ENCODE measurements around the gene TAP1. TPM values are rescaled to one million over a fixed set of nuclear protein-coding genes. Genes with fewer than 3 reads are reported as not detected.

TAP1 gene
- polyA plus RNA-seq (2011; rRNA removed) (58.4 and 80.4 TPM in 2 replicates), polyA minus RNA-seq (2011; rRNA and poly(A)+ RNA removed) (34.9 and 58.0 TPM in 2 replicates)

- CTCF ChIA-PET = interaction anchor here (0.8 to 5.8 kb wide), 14 partner anchors 9 to 130 kb away, joined by 3 to 102 read pairs (median 4); partner anchors contain the start of gene TAP2
- H3K4me3 ChIP-seq (ENCODE audit: low read depth, low read length) = peak within 1 kb of the TSS; percentile 65
- peak; percentile 72 for TF ChIP-seq CTCF (IDR thresholded peaks at IDR 0.05; ENCODE audit: insufficient read depth, low read depth, low read length)
- POLR2A ChIA-PET = interaction anchor here (0.6 to 1.4 kb wide), 3 partner anchors 9 to 122 kb away, joined by 3 to 8 read pairs (median 4); no protein-coding TSS in a partner anchor
- H3K36me3 ChIP-seq (ENCODE audit: control insufficient read depth, insufficient read depth, low read length) = peaks cover 13% of the 10 kb centered on the region
- no peaks in the 10 kb centered on the region for H3K27me3 ChIP-seq (ENCODE audit: control insufficient read depth, insufficient read depth, low read length)
- peak; percentile 61 for DNase-seq (ENCODE audit: low read depth)
These were observed at the start of gene TAP1, which contains the start of gene PSMB9 for GRCh38 chr6:32853541-32854375. TSS of gene TAP1 (minus strand) at chr6:32853704. CDS start at chr6:32853636, 68 bp downstream. TSS of gene PSMB9 (plus strand) at chr6:32854192. CDS start at chr6:32854230, 38 bp downstream.

GRCh38 chr6:32895006-32895345, 41.5 kb upstream of the TAP1 start:
- no peaks in the 10 kb centered on the region for H3K27me3 ChIP-seq (ENCODE audit: control insufficient read depth, insufficient read depth, low read length)
- ChIA-PET CTCF (interaction anchor here (1.0 to 6.2 kb wide), 8 partner anchors 9 to 354 kb away, joined by 3 to 46 read pairs (median 9); partner anchors contain the start of genes HLA-DMA and TAP2), POLR2A (interaction anchor here (1.0 to 1.9 kb wide), 2 partner anchors 77 to 90 kb away, joined by 3 to 21 read pairs; no protein-coding TSS in a partner anchor)
- peak overlapping the region; percentile 82 for H3K4me3 ChIP-seq (ENCODE audit: low read depth, low read length)
- H3K36me3 ChIP-seq (ENCODE audit: control insufficient read depth, insufficient read depth, low read length) = no peaks in the 10 kb centered on the region
- no peak for TF ChIP-seq CTCF (IDR thresholded peaks at IDR 0.05; ENCODE audit: insufficient read depth, low read depth, low read length)
- no peak for DNase-seq (ENCODE audit: low read depth)

- ChIA-PET POLR2A (interaction anchor here (1.0 to 1.9 kb wide), 2 partner anchors 77 to 90 kb away, joined by 3 to 21 read pairs; no protein-coding TSS in a partner anchor), CTCF (interaction anchor here (0.7 to 6.2 kb wide), 13 partner anchors 8 to 355 kb away, joined by 3 to 46 read pairs (median 6); partner anchors contain the start of genes HLA-DMA and TAP2)
- peak; percentile 61 for DNase-seq (ENCODE audit: low read depth)
- H3K27me3 ChIP-seq (ENCODE audit: control insufficient read depth, insufficient read depth, low read length) = no peaks in the 10 kb centered on the region
- peak overlapping the region; percentile 82 for H3K4me3 ChIP-seq (ENCODE audit: low read depth, low read length)
- H3K36me3 ChIP-seq (ENCODE audit: control insufficient read depth, insufficient read depth, low read length) = no peaks in the 10 kb centered on the region
- no peak for TF ChIP-seq CTCF (IDR thresholded peaks at IDR 0.05; ENCODE audit: insufficient read depth, low read depth, low read length)
These were observed 40.8 kb upstream of the TAP1 start for GRCh38 chr6:32894085-32895005.

- CTCF ChIA-PET = interaction anchor here (0.9 kb wide), 1 partner anchor 42 kb away, joined by 3 read pairs; no protein-coding TSS in a partner anchor
These were observed 37.3 kb upstream of the TAP1 start for GRCh38 chr6:32890831-32891230.

More at GRCh38 chr6:32890831-32891230, 37.3 kb upstream of the TAP1 start:
- no peak overlapping the region for H3K4me3 ChIP-seq (ENCODE audit: low read depth, low read length)
- H3K27me3 ChIP-seq (ENCODE audit: control insufficient read depth, insufficient read depth, low read length) = no peaks in the 10 kb centered on the region
- DNase-seq (ENCODE audit: low read depth) = no peak
- TF ChIP-seq CTCF (IDR thresholded peaks at IDR 0.05; ENCODE audit: insufficient read depth, low read depth, low read length) = no peak
- H3K36me3 ChIP-seq (ENCODE audit: control insufficient read depth, insufficient read depth, low read length) = no peaks in the 10 kb centered on the region
- POLR2A ChIA-PET = no interaction called here

All from BJ (cell line).